Transverse colon (tissue), 4 donors: ENCODE measurements around the gene KCNN3.

Experiments
- CTCF ChIP-seq, 5 experiments: fragments of 200-600 bp in 3 of 5; fragments of 450-650 bp in 2 of 5; sonication (generic) in 3 of 5; IDR thresholded peaks; 1 replicate in 2 of 5; 2 replicates in 3 of 5; pipeline ENCODE4 v1.5.1; 2016 to 2017; ENCODE audit warnings: antibody characterized with exemption in 5 of 5, inconsistent platforms in 3 of 5, mild to moderate bottlenecking in 2 of 5, moderate library complexity in 1 of 5
- POLR2A ChIP-seq: fragments of 450-650 bp; IDR thresholded peaks from one replicate; pipeline ENCODE4 v1.6.1; 2016; ENCODE audit warnings: antibody characterized with exemption, mild to moderate bottlenecking, moderate library complexity
- POLR2AphosphoS5 ChIP-seq, 3 donors: sonication (generic); formaldehyde crosslinking; IDR thresholded peaks; one replicate each; pipeline ENCODE4 v1.6.1; 2016; ENCODE audit warnings: antibody characterized with exemption in 3 of 3

GRCh38 chr1:154813300-154813816, 56.7 kb downstream of the KCNN3 start:
- no peak for TF ChIP-seq CTCF (IDR thresholded peaks at IDR 0.05)
- no peak for TF ChIP-seq POLR2A
- no peak for TF ChIP-seq POLR2AphosphoS5 (IDR thresholded peaks at IDR 0.05)
